ENCODE measurements around the gene BEND3.

GRCh38 chr6:107101211-107101610 lies 14.1 kb downstream of the BEND3 start:
- TF ChIP-seq EZH2 (IDR thresholded peaks at IDR 0.05; ENCODE audit: borderline replicate concordance, low read length) (no peak), CTCF (conservative IDR thresholded peaks at IDR 0.05 in 1 of 2, IDR thresholded peaks at IDR 0.05 in 1 of 2; ENCODE audit: extremely low read depth in 1 of 2, insufficient read depth in 1 of 2, low read depth in 1 of 2, low read length in 2 of 2) (no peak)

Data from mammary epithelial cell (primary cell).